ENCODE measurements around the gene CST5.

- TF ChIP-seq, protein P1, sequence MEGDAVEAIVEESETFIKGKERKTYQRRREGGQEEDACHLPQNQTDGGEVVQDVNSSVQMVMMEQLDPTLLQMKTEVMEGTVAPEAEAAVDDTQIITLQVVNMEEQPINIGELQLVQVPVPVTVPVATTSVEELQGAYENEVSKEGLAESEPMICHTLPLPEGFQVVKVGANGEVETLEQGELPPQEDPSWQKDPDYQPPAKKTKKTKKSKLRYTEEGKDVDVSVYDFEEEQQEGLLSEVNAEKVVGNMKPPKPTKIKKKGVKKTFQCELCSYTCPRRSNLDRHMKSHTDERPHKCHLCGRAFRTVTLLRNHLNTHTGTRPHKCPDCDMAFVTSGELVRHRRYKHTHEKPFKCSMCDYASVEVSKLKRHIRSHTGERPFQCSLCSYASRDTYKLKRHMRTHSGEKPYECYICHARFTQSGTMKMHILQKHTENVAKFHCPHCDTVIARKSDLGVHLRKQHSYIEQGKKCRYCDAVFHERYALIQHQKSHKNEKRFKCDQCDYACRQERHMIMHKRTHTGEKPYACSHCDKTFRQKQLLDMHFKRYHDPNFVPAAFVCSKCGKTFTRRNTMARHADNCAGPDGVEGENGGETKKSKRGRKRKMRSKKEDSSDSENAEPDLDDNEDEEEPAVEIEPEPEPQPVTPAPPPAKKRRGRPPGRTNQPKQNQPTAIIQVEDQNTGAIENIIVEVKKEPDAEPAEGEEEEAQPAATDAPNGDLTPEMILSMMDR (IDR thresholded peaks at IDR 0.05; ENCODE audit: low read length), result no peak
- TF ChIP-seq EZH2 (IDR thresholded peaks at IDR 0.05; ENCODE audit: borderline replicate concordance, low read length), result no peak
Measured at GRCh38 chr20:23868321-23868720, 11.2 kb downstream of the CST5 start.

All from OCI-LY1 (cell line).